Lower lobe of right lung (tissue), 2 donors: ENCODE data around the gene FBH1. TPM values are rescaled to one million over a fixed set of nuclear protein-coding genes. Genes with fewer than 3 reads are reported as not detected.

Experiments used
- ATAC-seq, 2 donors: fragments of 200-7000 bp; cut with Tn5 transposase; one replicate each; pipeline ENCODE4 v1.9.1; 2020 to 2022; ENCODE audit warnings: mild to moderate bottlenecking in 2 of 2, moderate library complexity in 2 of 2
- DNase-seq: peaks from one replicate; pipeline ENCODE4 v3.0.0-alpha.2; 2020
- H3K27ac ChIP-seq: fragments of 200-600 bp; one replicate; pipeline ENCODE4 v1.8.0; 2022
- H3K27me3 ChIP-seq: fragments of 200-600 bp; one replicate; pipeline ENCODE4 v1.8.0; 2022; ENCODE audit warnings: low read depth
- H3K36me3 ChIP-seq: fragments of 200-600 bp; one replicate; pipeline ENCODE4 v1.8.0; 2022; ENCODE audit warnings: mild to moderate bottlenecking
- H3K4me1 ChIP-seq: fragments of 200-600 bp; one replicate; pipeline ENCODE4 v1.8.0; 2022
- H3K4me3 ChIP-seq: fragments of 200-600 bp; one replicate; pipeline ENCODE4 v1.8.0; 2022; ENCODE audit warnings: mild to moderate bottlenecking
- H3K9me3 ChIP-seq: fragments of 200-600 bp; one replicate; pipeline ENCODE4 v1.8.0; 2022
- intact Hi-C: fragments of 100-400 bp; cut with DNase I; formaldehyde crosslinking; loops from one replicate; pipeline ENCODE4 v1.11.0; 2022
- total RNA-seq: library from RNA; stranded (reverse); fragmentation: NEBNext Ultra II Directional; extraction: Animal tissue kit (Norgen Biotek cat#: 25700); gene quantifications from one replicate; pipeline ENCODE4 v1.2.1, GENCODE V29; 2021
- TF ChIP-seq, protein P1 (sequence below): fragments of 200-600 bp; IDR thresholded peaks from one replicate; pipeline ENCODE4 v1.8.0; 2022; ENCODE audit warnings: antibody characterized with exemption, mild to moderate bottlenecking
- donor health status: DM: no; HTN: yes; CAD: no; lungs with severe emphysema.

FBH1 gene
- total RNA-seq, 1 donor from 2014 or later, result 64.7 TPM

DNA sequence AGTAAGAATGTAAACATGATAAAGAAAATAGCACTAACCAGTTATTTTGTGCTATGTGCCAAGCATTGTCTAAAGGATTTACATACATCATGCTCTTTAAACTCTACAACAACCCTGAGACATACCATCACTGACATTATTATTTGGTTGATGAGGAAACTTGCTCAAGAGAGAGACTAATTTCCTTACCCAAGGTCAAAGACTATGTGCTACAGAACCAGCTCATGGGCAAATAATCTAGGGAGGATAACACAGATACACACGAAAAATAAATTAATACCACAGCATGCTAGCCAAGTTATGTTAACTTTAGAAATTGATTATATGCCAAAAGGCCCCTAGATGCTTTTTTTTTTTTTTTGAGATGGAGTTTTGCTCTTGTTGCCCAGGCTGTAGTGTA is 3.0 kb upstream of the FBH1 start:
- Histone ChIP-seq H3K36me3 (peaks cover 43% of the 10 kb centered on the region), H3K4me3 (no peak overlapping the region), H3K27ac (no peak overlapping the region), H3K27me3 (no peaks in the 10 kb centered on the region), H3K9me3 (no peaks in the 10 kb centered on the region), H3K4me1 (peaks cover 29% of the 10 kb centered on the region)
- intact Hi-C loops, result no loop called here
- TF ChIP-seq, protein P1, sequence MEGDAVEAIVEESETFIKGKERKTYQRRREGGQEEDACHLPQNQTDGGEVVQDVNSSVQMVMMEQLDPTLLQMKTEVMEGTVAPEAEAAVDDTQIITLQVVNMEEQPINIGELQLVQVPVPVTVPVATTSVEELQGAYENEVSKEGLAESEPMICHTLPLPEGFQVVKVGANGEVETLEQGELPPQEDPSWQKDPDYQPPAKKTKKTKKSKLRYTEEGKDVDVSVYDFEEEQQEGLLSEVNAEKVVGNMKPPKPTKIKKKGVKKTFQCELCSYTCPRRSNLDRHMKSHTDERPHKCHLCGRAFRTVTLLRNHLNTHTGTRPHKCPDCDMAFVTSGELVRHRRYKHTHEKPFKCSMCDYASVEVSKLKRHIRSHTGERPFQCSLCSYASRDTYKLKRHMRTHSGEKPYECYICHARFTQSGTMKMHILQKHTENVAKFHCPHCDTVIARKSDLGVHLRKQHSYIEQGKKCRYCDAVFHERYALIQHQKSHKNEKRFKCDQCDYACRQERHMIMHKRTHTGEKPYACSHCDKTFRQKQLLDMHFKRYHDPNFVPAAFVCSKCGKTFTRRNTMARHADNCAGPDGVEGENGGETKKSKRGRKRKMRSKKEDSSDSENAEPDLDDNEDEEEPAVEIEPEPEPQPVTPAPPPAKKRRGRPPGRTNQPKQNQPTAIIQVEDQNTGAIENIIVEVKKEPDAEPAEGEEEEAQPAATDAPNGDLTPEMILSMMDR, result no peak
- DNase-seq (no peak), ATAC-seq (no peak)

DNA sequence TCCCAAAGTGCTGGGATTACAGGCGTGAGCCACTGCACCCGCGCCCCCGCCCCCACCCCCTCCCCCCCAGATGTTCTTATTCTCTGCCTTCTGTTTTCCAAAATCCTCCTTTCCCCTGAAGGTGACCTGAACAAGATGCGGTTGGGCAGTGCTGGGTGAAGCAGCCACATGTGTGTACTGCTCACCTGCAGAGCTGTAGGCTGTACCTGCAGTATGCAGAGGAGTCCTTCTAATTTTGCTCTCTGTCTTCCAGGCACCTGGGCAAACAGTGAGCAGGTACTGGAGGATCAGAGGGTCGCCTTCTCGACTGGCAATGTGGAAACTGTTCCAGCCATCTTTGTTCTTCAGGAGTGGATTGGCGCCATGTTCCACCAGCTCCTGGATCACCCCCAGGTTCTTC is 2.4 kb upstream of the FBH1 start:
- TF ChIP-seq, protein P1, result no peak
- H3K4me3 ChIP-seq, result no peak overlapping the region
- ATAC-seq, result no peak
- H3K9me3 ChIP-seq, result no peaks in the 10 kb centered on the region
- H3K27ac ChIP-seq, result no peak overlapping the region
- peaks cover 37% of the 10 kb centered on the region for H3K36me3 ChIP-seq
- intact Hi-C loops, result no loop called here
- peaks cover 35% of the 10 kb centered on the region for H3K4me1 ChIP-seq
- H3K27me3 ChIP-seq, result no peaks in the 10 kb centered on the region
- DNase-seq, result no peak

DNA sequence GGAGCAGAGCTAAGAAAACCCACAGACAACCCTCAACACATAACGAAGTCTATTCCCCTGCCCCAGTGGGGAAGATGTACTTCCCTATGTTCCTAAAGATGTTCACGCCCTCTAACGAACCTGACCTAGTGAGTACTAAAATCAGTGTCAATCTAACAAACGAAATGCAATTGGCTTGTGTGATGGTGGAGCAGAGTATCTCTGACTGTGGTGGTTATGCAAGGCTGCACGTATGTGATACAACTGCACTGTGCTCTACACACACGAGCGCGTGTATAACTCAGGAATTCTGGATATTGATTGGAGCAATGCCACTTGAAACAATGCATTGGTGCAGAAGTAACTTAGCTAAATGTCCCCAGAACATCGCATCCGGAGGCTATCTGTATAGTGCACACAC is 1.7 kb upstream of the FBH1 start:
- Histone ChIP-seq H3K27ac (peak overlapping the region; percentile 83), H3K27me3 (no peaks in the 10 kb centered on the region), H3K4me1 (peaks cover 42% of the 10 kb centered on the region), H3K9me3 (no peaks in the 10 kb centered on the region), H3K4me3 (peak overlapping the region; percentile 78), H3K36me3 (peaks cover 29% of the 10 kb centered on the region)
- ATAC-seq (no peak), DNase-seq (no peak)
- TF ChIP-seq, protein P1, result no peak
- intact Hi-C loops, result no loop called here

DNA sequence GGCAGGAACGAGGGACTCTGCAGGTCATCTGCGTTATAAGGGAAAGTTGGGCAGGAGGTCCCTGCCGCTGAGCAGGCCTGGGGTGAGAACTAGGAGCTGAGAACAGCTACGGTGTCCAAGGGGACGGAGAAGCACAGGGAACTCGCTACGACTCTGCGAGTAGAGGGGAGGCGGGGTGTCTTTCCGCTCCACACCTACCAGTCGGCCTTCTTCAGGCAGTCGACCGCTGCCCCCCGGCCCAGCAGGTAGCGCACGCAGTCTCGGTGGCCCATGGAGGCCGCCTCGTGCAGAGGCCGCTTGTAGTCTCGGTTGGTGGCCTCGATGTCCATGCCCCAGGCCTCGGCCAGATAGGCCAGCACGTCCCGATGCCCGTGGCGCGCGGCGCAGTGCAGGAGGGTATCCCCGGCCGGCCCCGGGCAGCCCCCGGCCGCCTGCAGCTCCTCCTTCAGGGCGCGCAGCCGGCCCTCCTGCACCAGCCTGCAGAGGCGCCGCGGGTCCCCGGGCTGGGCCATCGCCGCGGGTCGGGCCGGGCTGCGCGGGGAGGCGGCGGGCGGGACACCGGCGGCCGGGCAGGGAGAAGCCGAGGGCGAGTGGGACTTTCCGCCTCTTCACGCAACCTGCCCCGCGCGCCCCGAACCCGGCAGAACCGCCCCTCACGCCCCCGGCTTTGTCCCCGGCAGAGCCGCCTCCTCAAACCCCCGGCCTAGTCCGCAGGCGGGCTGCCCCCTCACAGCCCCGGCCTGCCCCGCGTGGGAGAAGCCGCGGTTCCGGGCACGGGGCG is 1.0 kb upstream of the FBH1 start:
- H3K4me1 ChIP-seq, result peaks cover 49% of the 10 kb centered on the region
- H3K27me3 ChIP-seq, result no peaks in the 10 kb centered on the region
- peak; percentile 48 to 58 for ATAC-seq
- H3K27ac ChIP-seq, result peak overlapping the region; percentile 83
- DNase-seq, result peak; percentile 60
- peaks cover 26% of the 10 kb centered on the region for H3K36me3 ChIP-seq
- TF ChIP-seq, protein P1, result no peak
- H3K4me3 ChIP-seq, result peak overlapping the region; percentile 78
- intact Hi-C loops, result no loop called here
- no peaks in the 10 kb centered on the region for H3K9me3 ChIP-seq

DNA sequence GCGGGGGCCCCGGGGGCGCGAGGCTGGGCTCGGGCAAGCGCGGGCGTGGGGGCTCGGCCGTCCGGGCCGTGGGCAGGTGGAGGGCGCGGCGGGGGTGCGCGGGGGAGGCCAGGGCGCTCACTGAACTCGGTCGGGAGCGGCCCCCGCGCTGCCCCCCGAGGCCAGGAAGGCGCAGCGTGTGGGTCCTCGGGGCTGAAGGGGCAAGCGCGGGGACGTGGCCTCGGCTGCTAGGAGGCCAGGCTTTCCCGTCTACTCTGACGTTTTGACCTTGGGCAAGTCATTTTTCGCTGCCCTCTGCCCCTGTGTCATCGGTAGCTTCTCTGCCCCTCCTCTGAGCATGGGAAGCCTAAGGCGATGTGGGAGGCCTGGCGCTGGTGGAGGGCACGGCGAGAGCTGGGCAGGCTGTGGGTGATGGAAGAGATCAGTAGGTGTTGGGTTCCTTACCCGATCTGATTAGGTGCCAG is 441 bp downstream of the FBH1 start:
- peak overlapping the region; percentile 78 for H3K4me3 ChIP-seq
- no peaks in the 10 kb centered on the region for H3K27me3 ChIP-seq
- H3K36me3 ChIP-seq, result peaks cover 27% of the 10 kb centered on the region
- H3K4me1 ChIP-seq, result peaks cover 50% of the 10 kb centered on the region
- ATAC-seq (peak in 1 of 2 donors; percentile 0), DNase-seq (no peak)
- TF ChIP-seq, protein P1, result no peak
- peak overlapping the region; percentile 83 for H3K27ac ChIP-seq
- no peaks in the 10 kb centered on the region for H3K9me3 ChIP-seq
- intact Hi-C loops, result no loop called here
